Measurements from ENCODE around the gene AQP9. TPM values are rescaled to one million over a fixed set of nuclear protein-coding genes. Genes with fewer than 3 reads are reported as not detected.
A peak's percentile ranks its signal among the peaks of the same experiment; 100 is the strongest.

Gene AQP9
- total RNA-seq, 3 donors from 2014 or later: 0.09 to 2.0 (median 0.89) TPM

- H3K4me1 ChIP-seq (ENCODE audit: low read depth): no peaks in the 10 kb centered on the region
- H3K36me3 ChIP-seq (ENCODE audit: low read depth): no peaks in the 10 kb centered on the region
- TF ChIP-seq, protein P1, sequence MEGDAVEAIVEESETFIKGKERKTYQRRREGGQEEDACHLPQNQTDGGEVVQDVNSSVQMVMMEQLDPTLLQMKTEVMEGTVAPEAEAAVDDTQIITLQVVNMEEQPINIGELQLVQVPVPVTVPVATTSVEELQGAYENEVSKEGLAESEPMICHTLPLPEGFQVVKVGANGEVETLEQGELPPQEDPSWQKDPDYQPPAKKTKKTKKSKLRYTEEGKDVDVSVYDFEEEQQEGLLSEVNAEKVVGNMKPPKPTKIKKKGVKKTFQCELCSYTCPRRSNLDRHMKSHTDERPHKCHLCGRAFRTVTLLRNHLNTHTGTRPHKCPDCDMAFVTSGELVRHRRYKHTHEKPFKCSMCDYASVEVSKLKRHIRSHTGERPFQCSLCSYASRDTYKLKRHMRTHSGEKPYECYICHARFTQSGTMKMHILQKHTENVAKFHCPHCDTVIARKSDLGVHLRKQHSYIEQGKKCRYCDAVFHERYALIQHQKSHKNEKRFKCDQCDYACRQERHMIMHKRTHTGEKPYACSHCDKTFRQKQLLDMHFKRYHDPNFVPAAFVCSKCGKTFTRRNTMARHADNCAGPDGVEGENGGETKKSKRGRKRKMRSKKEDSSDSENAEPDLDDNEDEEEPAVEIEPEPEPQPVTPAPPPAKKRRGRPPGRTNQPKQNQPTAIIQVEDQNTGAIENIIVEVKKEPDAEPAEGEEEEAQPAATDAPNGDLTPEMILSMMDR (IDR thresholded peaks at IDR 0.05): no peak
- intact Hi-C loops (cut with DNase I, micrococcal nuclease): no loop called here
- no peak overlapping the region for H3K4me3 ChIP-seq
- ATAC-seq (peak; percentile 54), DNase-seq (peak in 1 of 3 donors; percentile 6)
- no peaks in the 10 kb centered on the region for H3K9me3 ChIP-seq
These were observed 8.6 kb downstream of the AQP9 start for GRCh38 chr15:58146749-58147148.

GRCh38 chr15:58147171-58147611 is 9.0 kb downstream of the AQP9 start:
- no peaks in the 10 kb centered on the region for H3K4me1 ChIP-seq (ENCODE audit: low read depth)
- DNase-seq: no peak
- H3K9me3 ChIP-seq: no peaks in the 10 kb centered on the region
- H3K36me3 ChIP-seq (ENCODE audit: low read depth): no peaks in the 10 kb centered on the region
- H3K4me3 ChIP-seq: no peak overlapping the region
- intact Hi-C loops (cut with DNase I, micrococcal nuclease): no loop called here
- no peak for ATAC-seq
- TF ChIP-seq, protein P1 (IDR thresholded peaks at IDR 0.05): no peak

DNA sequence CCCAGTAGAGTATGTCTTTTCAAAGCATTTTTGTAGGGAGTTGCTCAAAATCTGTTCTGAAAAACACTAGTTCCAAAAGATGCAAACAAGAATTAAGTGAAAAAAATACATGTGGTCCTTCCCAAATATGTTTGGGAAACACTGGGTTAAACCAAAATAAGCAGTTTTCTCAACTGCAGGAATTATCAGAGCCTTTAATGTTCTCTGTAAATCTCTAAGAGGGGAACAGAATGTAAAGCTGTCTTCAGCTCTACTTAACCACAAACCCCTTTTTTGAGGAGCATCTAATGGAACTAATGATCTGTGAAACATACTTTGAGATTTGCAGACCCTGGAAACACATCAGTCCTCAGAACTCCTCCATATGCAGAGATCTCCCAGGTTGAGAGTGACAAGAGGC is 9.9 kb downstream of the AQP9 start:
- H3K4me3 ChIP-seq: no peak overlapping the region
- DNase-seq (no peak), ATAC-seq (no peak)
- H3K4me1 ChIP-seq (ENCODE audit: low read depth): no peaks in the 10 kb centered on the region
- no peaks in the 10 kb centered on the region for H3K36me3 ChIP-seq (ENCODE audit: low read depth)
- intact Hi-C loops (cut with DNase I, micrococcal nuclease): no loop called here
- no peaks in the 10 kb centered on the region for H3K9me3 ChIP-seq
- TF ChIP-seq, protein P1 (IDR thresholded peaks at IDR 0.05): no peak

GRCh38 chr15:58148633-58149445 is 10.7 kb downstream of the AQP9 start:
- no peak for ATAC-seq
- Histone ChIP-seq H3K36me3 (ENCODE audit: low read depth) (no peaks in the 10 kb centered on the region), H3K4me1 (ENCODE audit: low read depth) (no peaks in the 10 kb centered on the region), H3K9me3 (no peaks in the 10 kb centered on the region), H3K4me3 (no peak overlapping the region)
- TF ChIP-seq, protein P1 (IDR thresholded peaks at IDR 0.05): no peak
- DNase-seq: no peak
- intact Hi-C loops (cut with DNase I, micrococcal nuclease): no loop called here

GRCh38 chr15:58154769-58155168 is 16.6 kb downstream of the AQP9 start:
- Histone ChIP-seq H3K4me1 (ENCODE audit: low read depth) (no peaks in the 10 kb centered on the region), H3K36me3 (ENCODE audit: low read depth) (no peaks in the 10 kb centered on the region), H3K9me3 (no peaks in the 10 kb centered on the region), H3K4me3 (no peak overlapping the region)
- intact Hi-C loops (cut with DNase I, micrococcal nuclease): no loop called here
- ATAC-seq: no peak
- TF ChIP-seq, protein P1 (IDR thresholded peaks at IDR 0.05): no peak
- DNase-seq: no peak
